ENCODE results near the gene KRTAP10-1. TPM values are rescaled to one million over a fixed set of nuclear protein-coding genes. Genes with fewer than 3 reads are reported as not detected.
A peak's percentile ranks its signal among the peaks of the same experiment; 100 is the strongest.

KRTAP10-1 gene
- total RNA-seq, 2 donors from 2014 or later: not detected

DNA sequence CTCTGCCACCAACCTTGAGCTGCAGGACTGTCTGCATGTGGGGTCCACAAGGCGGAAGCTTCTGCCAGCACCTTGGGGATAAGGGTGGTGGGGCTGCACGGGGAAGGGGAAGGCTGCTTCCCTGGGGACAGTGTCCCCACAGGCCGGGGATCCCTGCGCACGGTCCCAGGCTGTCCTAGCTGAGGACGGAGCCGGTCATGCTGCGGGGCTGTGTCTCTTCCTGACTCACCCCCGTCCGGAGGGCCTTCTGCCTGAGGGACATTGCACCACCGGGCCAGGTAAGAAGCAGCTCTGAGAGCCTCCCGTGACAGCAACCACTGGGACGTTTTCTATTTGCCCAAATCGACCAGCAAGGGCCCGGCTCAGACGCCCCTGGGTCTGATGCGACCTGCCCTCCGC lies 29.9 kb downstream of the KRTAP10-1 start:
- no peak overlapping the region for H3K4me3 Mint-ChIP-seq
- H3K9me3 Mint-ChIP-seq: no peaks in the 10 kb centered on the region
- DNase-seq: peak; percentile 66
- Histone ChIP-seq H3K27me3 (ENCODE audit: control insufficient read depth, insufficient read depth, low read length, poor library complexity, severe bottlenecking) (no peaks in the 10 kb centered on the region), H3K4me3 (ENCODE audit: low read length) (no peak overlapping the region), H3K36me3 (ENCODE audit: control insufficient read depth, insufficient read depth, low read length) (no peaks in the 10 kb centered on the region), H3K9ac (ENCODE audit: extremely low read depth, low read length, poor library complexity, severe bottlenecking) (no peak overlapping the region), H3K27ac (ENCODE audit: low read depth, low read length) (no peak overlapping the region), H3K4me1 (ENCODE audit: control insufficient read depth, insufficient read depth, low read length) (no peaks in the 10 kb centered on the region), H3K9me3 (ENCODE audit: control insufficient read depth, low read length) (no peaks in the 10 kb centered on the region)
- H3K27ac Mint-ChIP-seq: no peak overlapping the region
- TF ChIP-seq, protein P1, sequence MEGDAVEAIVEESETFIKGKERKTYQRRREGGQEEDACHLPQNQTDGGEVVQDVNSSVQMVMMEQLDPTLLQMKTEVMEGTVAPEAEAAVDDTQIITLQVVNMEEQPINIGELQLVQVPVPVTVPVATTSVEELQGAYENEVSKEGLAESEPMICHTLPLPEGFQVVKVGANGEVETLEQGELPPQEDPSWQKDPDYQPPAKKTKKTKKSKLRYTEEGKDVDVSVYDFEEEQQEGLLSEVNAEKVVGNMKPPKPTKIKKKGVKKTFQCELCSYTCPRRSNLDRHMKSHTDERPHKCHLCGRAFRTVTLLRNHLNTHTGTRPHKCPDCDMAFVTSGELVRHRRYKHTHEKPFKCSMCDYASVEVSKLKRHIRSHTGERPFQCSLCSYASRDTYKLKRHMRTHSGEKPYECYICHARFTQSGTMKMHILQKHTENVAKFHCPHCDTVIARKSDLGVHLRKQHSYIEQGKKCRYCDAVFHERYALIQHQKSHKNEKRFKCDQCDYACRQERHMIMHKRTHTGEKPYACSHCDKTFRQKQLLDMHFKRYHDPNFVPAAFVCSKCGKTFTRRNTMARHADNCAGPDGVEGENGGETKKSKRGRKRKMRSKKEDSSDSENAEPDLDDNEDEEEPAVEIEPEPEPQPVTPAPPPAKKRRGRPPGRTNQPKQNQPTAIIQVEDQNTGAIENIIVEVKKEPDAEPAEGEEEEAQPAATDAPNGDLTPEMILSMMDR (conservative IDR thresholded peaks at IDR 0.05): no peak
- 63 to 75% methylated on average over 16 to 18 of the region's 18 CpGs for WGBS, 2 experiments (ENCODE audit: insufficient coverage in 1 of 2, insufficient read length in 1 of 2)
- H3K27me3 Mint-ChIP-seq (ENCODE audit: insufficient read depth): no peaks in the 10 kb centered on the region
- H3K36me3 Mint-ChIP-seq (ENCODE audit: low read depth): peaks cover 3% of the 10 kb centered on the region
- H3K4me1 Mint-ChIP-seq: no peaks in the 10 kb centered on the region

DNA sequence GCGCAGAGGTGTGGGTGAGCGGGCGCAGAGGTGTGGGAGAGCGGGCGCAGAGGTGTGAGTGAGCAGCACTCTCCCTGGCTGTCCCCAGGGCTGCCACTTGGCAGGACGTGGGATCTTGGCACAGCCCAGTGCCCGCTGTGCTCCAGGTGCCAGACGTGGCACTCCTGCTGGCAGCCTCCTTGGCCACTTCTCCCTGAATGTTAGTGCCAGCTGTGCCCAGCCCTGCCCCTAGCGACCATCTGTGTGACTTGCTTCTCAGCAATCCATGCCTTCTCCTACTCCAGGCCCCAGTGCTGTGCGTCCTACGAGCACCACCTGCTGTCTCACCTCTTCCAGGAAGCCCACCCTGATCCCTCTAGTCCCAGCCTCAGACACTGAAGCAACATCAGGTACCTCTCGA lies 30.5 kb downstream of the KRTAP10-1 start:
- TF ChIP-seq, protein P1 (conservative IDR thresholded peaks at IDR 0.05): no peak
- H3K36me3 Mint-ChIP-seq (ENCODE audit: low read depth): peaks cover 3% of the 10 kb centered on the region
- no peak overlapping the region for H3K9ac ChIP-seq (ENCODE audit: extremely low read depth, low read length, poor library complexity, severe bottlenecking)
- no peak overlapping the region for H3K27ac Mint-ChIP-seq
- H3K36me3 ChIP-seq (ENCODE audit: control insufficient read depth, insufficient read depth, low read length): no peaks in the 10 kb centered on the region
- H3K27me3 ChIP-seq (ENCODE audit: control insufficient read depth, insufficient read depth, low read length, poor library complexity, severe bottlenecking): no peaks in the 10 kb centered on the region
- H3K4me1 Mint-ChIP-seq: no peaks in the 10 kb centered on the region
- no peaks in the 10 kb centered on the region for H3K9me3 Mint-ChIP-seq
- no peak overlapping the region for H3K4me3 Mint-ChIP-seq
- H3K27me3 Mint-ChIP-seq (ENCODE audit: insufficient read depth): no peaks in the 10 kb centered on the region
- 97% methylated on average over 9 to 12 of the region's 12 CpGs for WGBS, 2 experiments (ENCODE audit: insufficient coverage in 1 of 2, insufficient read length in 1 of 2)
- H3K27ac ChIP-seq (ENCODE audit: low read depth, low read length): no peak overlapping the region
- no peaks in the 10 kb centered on the region for H3K4me1 ChIP-seq (ENCODE audit: control insufficient read depth, insufficient read depth, low read length)
- H3K9me3 ChIP-seq (ENCODE audit: control insufficient read depth, low read length): no peaks in the 10 kb centered on the region
- no peak overlapping the region for H3K4me3 ChIP-seq (ENCODE audit: low read length)
- DNase-seq: no peak

- no peak overlapping the region for H3K27ac ChIP-seq (ENCODE audit: low read depth, low read length)
- H3K4me3 Mint-ChIP-seq: no peak overlapping the region
- no peak overlapping the region for H3K27ac Mint-ChIP-seq
- H3K27me3 Mint-ChIP-seq (ENCODE audit: insufficient read depth): no peaks in the 10 kb centered on the region
- TF ChIP-seq, protein P1 (conservative IDR thresholded peaks at IDR 0.05): no peak
- no peaks in the 10 kb centered on the region for H3K9me3 Mint-ChIP-seq
- H3K36me3 Mint-ChIP-seq (ENCODE audit: low read depth): peaks cover 3% of the 10 kb centered on the region
- WGBS, 2 experiments (ENCODE audit: insufficient coverage in 1 of 2, insufficient read length in 1 of 2): 97% methylated on average over 18 to 30 of the region's 30 CpGs
- H3K9ac ChIP-seq (ENCODE audit: extremely low read depth, low read length, poor library complexity, severe bottlenecking): no peak overlapping the region
- H3K9me3 ChIP-seq (ENCODE audit: control insufficient read depth, low read length): no peaks in the 10 kb centered on the region
- no peaks in the 10 kb centered on the region for H3K4me1 Mint-ChIP-seq
- no peak overlapping the region for H3K4me3 ChIP-seq (ENCODE audit: low read length)
- H3K27me3 ChIP-seq (ENCODE audit: control insufficient read depth, insufficient read depth, low read length, poor library complexity, severe bottlenecking): no peaks in the 10 kb centered on the region
- no peaks in the 10 kb centered on the region for H3K4me1 ChIP-seq (ENCODE audit: control insufficient read depth, insufficient read depth, low read length)
- DNase-seq: no peak
- H3K36me3 ChIP-seq (ENCODE audit: control insufficient read depth, insufficient read depth, low read length): no peaks in the 10 kb centered on the region
Observed at GRCh38 chr21:44508711-44509445, 31.1 kb downstream of the KRTAP10-1 start.

Measured in endodermal cell (in vitro differentiated cells).